G401.6 (cell line): ENCODE results near the gene AKT3.
"Not testable (repeated sequence)": the region's sequence is repeated elsewhere in the genome, so short reads cannot be mapped to it uniquely, and the experiment has no call there.

Experiments
- FAIRE-seq: peaks from 2 replicates; lab custom pipeline; 2012; peaks lifted over from hg19 to GRCh38; lab: Jason Lieb, UNC

AKT3 gene

GRCh38 chr1:243783714-243784113 is 66.3 kb downstream of the AKT3 start:
- FAIRE-seq, result no peak

- not testable (repeated sequence) for FAIRE-seq
Measured at GRCh38 chr1:243772361-243773050, 77.5 kb downstream of the AKT3 start.

GRCh38 chr1:243770860-243771259 is 79.2 kb downstream of the AKT3 start:
- FAIRE-seq, result no peak

- peak; percentile 30 for FAIRE-seq
Measured at GRCh38 chr1:243765676-243766075, 84.4 kb downstream of the AKT3 start.

GRCh38 chr1:243763806-243764205 is 86.2 kb downstream of the AKT3 start:
- peak; percentile 92 for FAIRE-seq

GRCh38 chr1:243758647-243759046 is 91.4 kb downstream of the AKT3 start:
- no peak for FAIRE-seq

GRCh38 chr1:243756529-243756928 is 93.5 kb downstream of the AKT3 start:
- FAIRE-seq, result peak; percentile 17

GRCh38 chr1:243754348-243754747 is 95.7 kb downstream of the AKT3 start:
- FAIRE-seq, result no peak

- peak; percentile 15 for FAIRE-seq
Measured at GRCh38 chr1:243751506-243751905, 98.5 kb downstream of the AKT3 start.

GRCh38 chr1:243748706-243749283 is 101.2 kb downstream of the AKT3 start:
- peak; percentile 99 for FAIRE-seq

GRCh38 chr1:243748227-243748626 is 101.8 kb downstream of the AKT3 start:
- no peak for FAIRE-seq

GRCh38 chr1:243746751-243747150 is 103.3 kb downstream of the AKT3 start:
- FAIRE-seq, result no peak

- FAIRE-seq, result peak; percentile 85
Measured at GRCh38 chr1:243745356-243745755, 104.7 kb downstream of the AKT3 start.

GRCh38 chr1:243742819-243743218 is 107.2 kb downstream of the AKT3 start:
- peak; percentile 68 for FAIRE-seq

- peak; percentile 97 for FAIRE-seq
Measured at GRCh38 chr1:243740255-243740999, 109.6 kb downstream of the AKT3 start.

- peak; percentile 94 for FAIRE-seq
Measured at GRCh38 chr1:243739335-243740003, 110.6 kb downstream of the AKT3 start.

GRCh38 chr1:243738020-243738419 is 112.0 kb downstream of the AKT3 start:
- FAIRE-seq, result no peak

GRCh38 chr1:243735457-243735856 is 114.6 kb downstream of the AKT3 start:
- FAIRE-seq, result no peak

- FAIRE-seq, result no peak
Measured at GRCh38 chr1:243734308-243734695, 115.7 kb downstream of the AKT3 start.

- FAIRE-seq, result peak; percentile 57
Measured at GRCh38 chr1:243733670-243734307, 116.3 kb downstream of the AKT3 start.

- FAIRE-seq, result no peak
Measured at GRCh38 chr1:243732637-243733036, 117.4 kb downstream of the AKT3 start.

GRCh38 chr1:243731974-243732625 is 117.9 kb downstream of the AKT3 start:
- FAIRE-seq, result peak; percentile 67
